CD4-positive, alpha-beta T cell treated with Interleukin-12 subunit alpha and Interleukin-12 subunit beta, for 1 hour (primary cell): ENCODE measurements around the gene DGKQ.
"Not testable (repeated sequence)": the region's sequence is repeated elsewhere in the genome, so short reads cannot be mapped to it uniquely, and the experiment has no call there.

ENCODE experiments used
- DNase-seq: peaks from one replicate; pipeline ENCODE4 v3.0.0-alpha.2; 2020

DGKQ gene

GRCh38 chr4:918591-918990 lies 54.8 kb downstream of the DGKQ start:
- DNase-seq, result not testable (repeated sequence)

GRCh38 chr4:917992-918391 lies 55.4 kb downstream of the DGKQ start:
- no peak for DNase-seq

GRCh38 chr4:917466-917865 lies 55.9 kb downstream of the DGKQ start:
- no peak for DNase-seq

GRCh38 chr4:915595-915994 lies 57.8 kb downstream of the DGKQ start:
- DNase-seq, result no peak

GRCh38 chr4:915041-915474 lies 58.3 kb downstream of the DGKQ start:
- no peak for DNase-seq

GRCh38 chr4:914531-914930 lies 58.8 kb downstream of the DGKQ start:
- no peak for DNase-seq

- DNase-seq, result no peak
These were observed 60.1 kb downstream of the DGKQ start for GRCh38 chr4:913280-913618.

- no peak for DNase-seq
These were observed 60.7 kb downstream of the DGKQ start for GRCh38 chr4:912548-913279.

- no peak for DNase-seq
These were observed 61.4 kb downstream of the DGKQ start for GRCh38 chr4:911871-912490.

- no peak for DNase-seq
These were observed 62.1 kb downstream of the DGKQ start for GRCh38 chr4:911221-911751.

GRCh38 chr4:910366-911091 lies 62.8 kb downstream of the DGKQ start:
- no peak for DNase-seq

GRCh38 chr4:909821-910220 lies 63.5 kb downstream of the DGKQ start:
- DNase-seq, result no peak

GRCh38 chr4:909131-909571 lies 64.2 kb downstream of the DGKQ start:
- DNase-seq, result no peak
